ENCODE results near the gene KLHL34. TPM values are rescaled to one million over a fixed set of nuclear protein-coding genes. Genes with fewer than 3 reads are reported as not detected.

KLHL34 gene, protein sequence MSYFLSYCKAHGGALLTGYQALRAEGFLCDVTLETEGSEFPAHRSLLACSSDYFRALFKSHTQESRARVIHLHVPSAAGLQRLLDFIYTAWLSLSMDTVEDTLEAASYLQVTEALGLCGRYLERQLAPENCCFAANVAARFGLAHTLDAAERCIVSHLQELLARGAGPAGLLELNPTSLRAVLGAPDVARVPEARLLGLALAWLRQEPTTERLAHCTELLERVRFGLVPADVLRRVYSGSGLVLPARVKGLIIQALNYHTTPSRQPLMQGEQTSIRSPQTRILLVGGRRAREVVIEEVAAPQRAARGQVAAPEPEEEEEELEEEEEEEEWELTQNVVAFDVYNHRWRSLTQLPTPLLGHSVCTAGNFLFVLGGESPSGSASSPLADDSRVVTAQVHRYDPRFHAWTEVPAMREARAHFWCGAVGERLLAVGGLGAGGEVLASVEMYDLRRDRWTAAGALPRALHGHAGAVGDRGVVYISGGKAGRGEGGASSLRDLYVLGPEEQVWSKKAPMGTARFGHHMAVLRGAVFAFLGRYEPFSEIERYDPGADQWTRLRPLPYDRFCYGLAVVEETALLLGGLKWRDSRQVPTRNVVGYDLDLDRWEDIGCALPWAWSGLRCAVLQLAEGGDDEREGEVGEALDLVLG
- total RNA-seq: 0.26 and 0.32 TPM in 2 replicates

DNA sequence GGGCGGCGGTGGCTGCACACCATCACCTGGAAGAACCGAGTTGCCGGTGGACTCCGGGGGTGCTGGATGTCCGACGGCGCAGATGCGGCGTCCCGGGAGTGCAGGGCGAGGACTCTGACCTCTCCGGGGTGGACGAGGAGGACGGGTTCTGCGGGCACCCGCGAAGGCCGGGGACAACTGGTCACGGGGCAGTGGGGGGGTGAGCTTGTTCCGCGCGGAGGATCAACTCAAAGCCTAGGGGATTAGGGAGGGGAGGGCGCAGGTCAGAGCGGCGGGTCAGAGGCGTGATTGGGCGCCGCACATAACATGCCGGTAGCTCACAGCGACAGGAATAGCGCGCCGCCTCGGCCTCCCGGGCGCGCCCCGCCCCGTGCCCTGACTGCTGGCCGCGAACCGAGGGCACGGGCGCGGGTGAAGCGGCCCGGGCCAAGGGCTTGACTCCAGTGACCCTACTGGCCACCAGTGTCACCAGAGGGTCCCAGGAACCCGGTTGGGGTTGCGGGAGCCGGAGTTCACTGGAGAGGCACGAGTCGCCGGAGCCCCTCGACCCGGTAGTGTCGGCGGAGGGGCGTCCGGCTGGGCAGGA lies at the start of gene KLHL34:
Gene KLHL34 (minus strand): TSS at position 179 of the 586 bp plus-strand sequence. CDS start 542 bp downstream, outside the sequence.

Other genes with a start within 250 kb of the KLHL34 start
- gene SMPX, start 99.8 kb upstream of the KLHL34 start, total RNA-seq: not detected in 2 replicates
- gene MBTPS2, start 181.3 kb upstream of the KLHL34 start, total RNA-seq: 13.2 and 13.9 TPM in 2 replicates
- gene YY2, start 197.7 kb upstream of the KLHL34 start, total RNA-seq: 1.8 and 2.5 TPM in 2 replicates

Data from articular chondrocyte of knee joint (primary cell).